SIG-M5 treated with dmso at 0.1 percent for 504 hours (cell line): Measurements from ENCODE around the gene RNASET2.
A peak's percentile ranks its signal among the peaks of the same experiment; 100 is the strongest.
"Not testable (repeated sequence)": the region's sequence is repeated elsewhere in the genome, so short reads cannot be mapped to it uniquely, and the experiment has no call there.

Source experiments
- DNase-seq: peaks from one replicate; lab custom pipeline; 2025; ENCODE audit not compliant: unreplicated experiment; lab: John Stamatoyannopoulos, UW

RNASET2 gene

GRCh38 chr6:166928644-166929541 lies 27.5 kb downstream of the RNASET2 start:
- DNase-seq, result no peak

GRCh38 chr6:166927935-166928643 lies 28.3 kb downstream of the RNASET2 start:
- DNase-seq, result no peak

GRCh38 chr6:166927240-166927934 lies 29.0 kb downstream of the RNASET2 start:
- DNase-seq, result no peak

- DNase-seq, result no peak
Measured at GRCh38 chr6:166926748-166927147, 29.6 kb downstream of the RNASET2 start.

GRCh38 chr6:166925141-166925996 lies 31.0 kb downstream of the RNASET2 start:
- DNase-seq, result no peak

- DNase-seq, result no peak
Measured at GRCh38 chr6:166924531-166924930, 31.8 kb downstream of the RNASET2 start.

GRCh38 chr6:166922937-166923336 lies 33.4 kb downstream of the RNASET2 start:
- DNase-seq, result no peak

- DNase-seq, result no peak
Measured at GRCh38 chr6:166921570-166921969, 34.8 kb downstream of the RNASET2 start.

GRCh38 chr6:166916824-166917223 lies 39.5 kb downstream of the RNASET2 start:
- no peak for DNase-seq

- not testable (repeated sequence) for DNase-seq
Measured at GRCh38 chr6:166915484-166915883, 40.9 kb downstream of the RNASET2 start.

GRCh38 chr6:166914952-166915351 lies 41.4 kb downstream of the RNASET2 start:
- not testable (repeated sequence) for DNase-seq

- peak; percentile 21 for DNase-seq
Measured at GRCh38 chr6:166911248-166911677, 45.1 kb downstream of the RNASET2 start.

- DNase-seq, result no peak
Measured at GRCh38 chr6:166910601-166911000, 45.7 kb downstream of the RNASET2 start.

- peak; percentile 6 for DNase-seq
Measured at GRCh38 chr6:166908811-166909210, 47.5 kb downstream of the RNASET2 start.

- no peak for DNase-seq
Measured at GRCh38 chr6:166907871-166908806, 48.2 kb downstream of the RNASET2 start.

- DNase-seq, result peak; percentile 20
Measured at GRCh38 chr6:166907373-166907841, 48.9 kb downstream of the RNASET2 start.

- no peak for DNase-seq
Measured at GRCh38 chr6:166906376-166907044, 49.8 kb downstream of the RNASET2 start.

- DNase-seq, result no peak
Measured at GRCh38 chr6:166905505-166906134, 50.7 kb downstream of the RNASET2 start.
